ELF-1 (cell line): ENCODE data around the gene CLDN24.

Experiments used
- DNase-seq: peaks from one replicate; pipeline ENCODE4 v3.0.0-alpha.2; 2016; ENCODE audit warnings: low read depth, low spot score

The CLDN24 gene

GRCh38 chr4:183284965-183285364 is 37.3 kb downstream of the CLDN24 start:
- no peak for DNase-seq

- no peak for DNase-seq
Observed at GRCh38 chr4:183284258-183284785, 37.9 kb downstream of the CLDN24 start.

- DNase-seq = no peak
Observed at GRCh38 chr4:183276106-183276505, 46.1 kb downstream of the CLDN24 start.

- DNase-seq = no peak
Observed at GRCh38 chr4:183272384-183272783, 49.8 kb downstream of the CLDN24 start.
